DOHH2 (cell line): ENCODE measurements around the gene GAREM1.

Experiments used
- H3F3A ChIP-seq: fragments of 200-600 bp; sonication (generic), shearing (Covaris generic); 2 replicates; pipeline ENCODE4 v1.6.0; 2016; ENCODE audit warnings: antibody characterized with exemption, mild to moderate bottlenecking; ENCODE audit not compliant: control insufficient read depth, insufficient read depth
- H3K27ac ChIP-seq: fragments of 200-600 bp; sonication (generic); 2 replicates; pipeline ENCODE4 v1.5.1; 2014; ENCODE audit warnings: low read depth, mild to moderate bottlenecking, low read length, moderate library complexity
- H3K27me3 ChIP-seq: fragments of 200-600 bp; sonication (generic); 2 replicates; pipeline ENCODE4 v1.6.1; 2014; ENCODE audit warnings: mild to moderate bottlenecking, low read length, mixed read lengths; ENCODE audit not compliant: control insufficient read depth
- H3K36me3 ChIP-seq: fragments of 200-600 bp; sonication (generic); 2 replicates; pipeline ENCODE4 v1.6.1; 2014; ENCODE audit warnings: mild to moderate bottlenecking, low read length, moderate library complexity, mixed read lengths; ENCODE audit not compliant: control insufficient read depth
- H3K4me1 ChIP-seq: fragments of 200-600 bp; sonication (generic); 2 replicates; pipeline ENCODE4 v1.6.1; 2014; ENCODE audit warnings: mild to moderate bottlenecking, low read length, mixed read lengths; ENCODE audit not compliant: control insufficient read depth
- H3K4me2 ChIP-seq: fragments of 200-600 bp; sonication (generic); 2 replicates; pipeline ENCODE4 v1.6.0; 2014; ENCODE audit warnings: mild to moderate bottlenecking, low read length, moderate library complexity
- H3K4me3 ChIP-seq: fragments of 200-600 bp; sonication (generic); 2 replicates; pipeline ENCODE4 v1.5.1; 2014; ENCODE audit warnings: mild to moderate bottlenecking, low read length, mixed read lengths
- H3K79me2 ChIP-seq: fragments of 200-600 bp; sonication (generic); 2 replicates; pipeline ENCODE4 v1.6.1; 2014; ENCODE audit warnings: mild to moderate bottlenecking, low read length, mixed read lengths; ENCODE audit not compliant: control insufficient read depth
- H3K9me2 ChIP-seq: fragments of 200-600 bp; sonication (generic); replicated peaks from 2 replicates; pipeline ENCODE4 v1.6.1; 2014; ENCODE audit warnings: mild to moderate bottlenecking, low read length, mixed read lengths; ENCODE audit not compliant: control insufficient read depth
- H3K9me3 ChIP-seq: fragments of 200-600 bp; sonication (generic); 2 replicates; pipeline ENCODE4 v1.6.1; 2014; ENCODE audit warnings: antibody characterized with exemption, low read length, mixed read lengths; ENCODE audit not compliant: control insufficient read depth, insufficient read depth
- H4K20me1 ChIP-seq: fragments of 200-600 bp; sonication (generic); 2 replicates; pipeline ENCODE4 v1.6.0; 2014; ENCODE audit warnings: low read depth, mild to moderate bottlenecking, antibody characterized with exemption, low read length, moderate library complexity; ENCODE audit not compliant: control insufficient read depth, insufficient read depth
- EZH2phosphoT487 ChIP-seq: fragments of 200-600 bp; sonication (generic); IDR thresholded peaks from 2 replicates; pipeline ENCODE4 v1.6.1; 2017; ENCODE audit warnings: borderline replicate concordance, mild to moderate bottlenecking, antibody characterized with exemption, low read length, moderate library complexity, mixed read lengths
- TF ChIP-seq, protein P1 (sequence below): fragments of 200-600 bp; sonication (generic); IDR thresholded peaks from one replicate; pipeline ENCODE4 v1.5.1; 2014; ENCODE audit warnings: antibody characterized with exemption, mild to moderate bottlenecking, low read depth, low read length; ENCODE audit not compliant: poor library complexity, severe bottlenecking

GAREM1 gene

DNA sequence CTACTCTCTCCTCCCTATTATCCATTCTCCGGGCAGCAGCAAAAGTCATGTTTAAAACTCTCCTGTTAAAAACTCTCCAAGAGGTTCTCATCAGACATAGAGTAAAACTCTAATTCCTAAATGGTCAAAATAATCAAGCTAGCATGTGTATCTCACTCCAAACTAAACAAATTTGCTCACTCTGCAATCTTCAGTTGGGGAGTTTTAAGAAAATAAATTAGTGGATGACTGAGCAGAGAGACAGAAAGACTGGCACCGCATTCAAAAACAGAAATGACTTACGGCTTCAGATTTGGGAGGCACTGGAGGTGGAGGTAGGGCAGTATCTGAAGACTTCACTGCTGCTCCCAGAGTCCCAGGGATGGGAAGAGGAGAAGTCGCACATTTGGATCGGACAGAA is 183.9 kb downstream of the GAREM1 start:
- H3K27ac ChIP-seq, result no peak overlapping the region
- no peaks in the 10 kb centered on the region for H3K9me2 ChIP-seq
- H3K36me3 ChIP-seq, result no peaks in the 10 kb centered on the region
- no peaks in the 10 kb centered on the region for H3F3A ChIP-seq
- no peaks in the 10 kb centered on the region for H3K9me3 ChIP-seq
- H3K4me2 ChIP-seq, result no peak overlapping the region
- H3K27me3 ChIP-seq, result no peaks in the 10 kb centered on the region
- H3K79me2 ChIP-seq, result no peaks in the 10 kb centered on the region
- no peaks in the 10 kb centered on the region for H4K20me1 ChIP-seq
- TF ChIP-seq, protein P1, sequence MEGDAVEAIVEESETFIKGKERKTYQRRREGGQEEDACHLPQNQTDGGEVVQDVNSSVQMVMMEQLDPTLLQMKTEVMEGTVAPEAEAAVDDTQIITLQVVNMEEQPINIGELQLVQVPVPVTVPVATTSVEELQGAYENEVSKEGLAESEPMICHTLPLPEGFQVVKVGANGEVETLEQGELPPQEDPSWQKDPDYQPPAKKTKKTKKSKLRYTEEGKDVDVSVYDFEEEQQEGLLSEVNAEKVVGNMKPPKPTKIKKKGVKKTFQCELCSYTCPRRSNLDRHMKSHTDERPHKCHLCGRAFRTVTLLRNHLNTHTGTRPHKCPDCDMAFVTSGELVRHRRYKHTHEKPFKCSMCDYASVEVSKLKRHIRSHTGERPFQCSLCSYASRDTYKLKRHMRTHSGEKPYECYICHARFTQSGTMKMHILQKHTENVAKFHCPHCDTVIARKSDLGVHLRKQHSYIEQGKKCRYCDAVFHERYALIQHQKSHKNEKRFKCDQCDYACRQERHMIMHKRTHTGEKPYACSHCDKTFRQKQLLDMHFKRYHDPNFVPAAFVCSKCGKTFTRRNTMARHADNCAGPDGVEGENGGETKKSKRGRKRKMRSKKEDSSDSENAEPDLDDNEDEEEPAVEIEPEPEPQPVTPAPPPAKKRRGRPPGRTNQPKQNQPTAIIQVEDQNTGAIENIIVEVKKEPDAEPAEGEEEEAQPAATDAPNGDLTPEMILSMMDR, result no peak
- TF ChIP-seq EZH2phosphoT487, result no peak
- no peaks in the 10 kb centered on the region for H3K4me1 ChIP-seq
- no peak overlapping the region for H3K4me3 ChIP-seq

DNA sequence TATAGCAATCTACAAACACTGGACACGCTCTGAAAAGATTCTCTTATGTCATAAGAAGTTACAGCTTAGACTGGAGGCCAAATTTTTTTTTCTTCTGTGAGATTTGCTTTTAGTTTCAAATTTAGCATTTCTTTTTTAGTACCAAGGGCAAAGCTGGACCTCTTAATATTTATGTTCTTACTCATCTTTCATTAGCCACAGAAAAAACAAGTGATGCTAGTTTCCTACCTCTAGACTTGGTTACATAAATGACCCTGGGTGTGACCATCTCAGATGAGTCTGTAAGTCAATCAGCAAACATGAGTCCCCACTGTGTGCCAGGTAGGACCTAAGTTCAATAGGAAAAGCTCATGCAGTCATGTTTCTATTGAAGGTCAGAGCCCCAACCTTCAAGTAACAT is 186.4 kb downstream of the GAREM1 start:
- Histone ChIP-seq H3K9me2 (no peaks in the 10 kb centered on the region), H3K4me1 (no peaks in the 10 kb centered on the region), H3K79me2 (no peaks in the 10 kb centered on the region), H4K20me1 (no peaks in the 10 kb centered on the region), H3K4me3 (no peak overlapping the region), H3K4me2 (no peak overlapping the region), H3K27ac (no peak overlapping the region), H3K36me3 (no peaks in the 10 kb centered on the region), H3F3A (no peaks in the 10 kb centered on the region), H3K27me3 (no peaks in the 10 kb centered on the region), H3K9me3 (no peaks in the 10 kb centered on the region)
- TF ChIP-seq, protein P1, result no peak
- no peak for TF ChIP-seq EZH2phosphoT487

DNA sequence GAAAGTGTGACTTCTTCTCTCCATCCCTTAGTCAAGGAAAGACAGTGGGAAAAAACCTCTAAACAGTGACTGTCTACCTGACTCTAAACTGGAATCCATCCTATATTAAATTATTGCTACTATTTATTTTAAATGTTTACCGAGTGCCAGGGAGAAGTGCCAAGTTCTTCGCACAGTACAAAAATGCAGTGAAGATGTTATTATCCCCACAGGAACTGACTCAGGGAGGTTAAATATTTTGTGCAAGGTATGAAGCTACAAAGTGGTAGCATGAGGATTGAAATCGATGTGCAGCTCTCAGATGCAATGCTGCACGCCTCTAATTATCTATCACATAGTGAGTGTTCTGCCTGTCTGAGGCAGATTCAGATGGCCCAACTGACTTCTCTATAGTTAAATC is 189.8 kb downstream of the GAREM1 start:
- no peaks in the 10 kb centered on the region for H3K79me2 ChIP-seq
- no peaks in the 10 kb centered on the region; the same call in 1 of the 2 replicates for H3K4me1 ChIP-seq
- H3K9me2 ChIP-seq, result no peaks in the 10 kb centered on the region
- no peaks in the 10 kb centered on the region for H4K20me1 ChIP-seq
- H3K27ac ChIP-seq, result no peak overlapping the region
- H3K27me3 ChIP-seq, result 0 out of 2 replicates have a peak, but pooled peaks cover 3% of the 10 kb centered on the region
- no peak overlapping the region for H3K4me2 ChIP-seq
- no peaks in the 10 kb centered on the region for H3K36me3 ChIP-seq
- H3K9me3 ChIP-seq, result no peaks in the 10 kb centered on the region
- no peaks in the 10 kb centered on the region for H3F3A ChIP-seq
- H3K4me3 ChIP-seq, result no peak overlapping the region
- TF ChIP-seq EZH2phosphoT487, result no peak
- TF ChIP-seq, protein P1, result no peak
